ENCODE measurements around the gene HRK. TPM values are rescaled to one million over a fixed set of nuclear protein-coding genes. Genes with fewer than 3 reads are reported as not detected.

Gene HRK
- total RNA-seq, 1 donor from 2014 or later, result not detected

- H3K27ac Mint-ChIP-seq (ENCODE audit: unreplicated experiment), result no peak overlapping the region
- H3K9me3 Mint-ChIP-seq (ENCODE audit: unreplicated experiment), result no peaks in the 10 kb centered on the region
- H3K4me1 Mint-ChIP-seq (ENCODE audit: unreplicated experiment), result peaks cover 13% of the 10 kb centered on the region
- no peak overlapping the region for H3K4me3 Mint-ChIP-seq (ENCODE audit: unreplicated experiment)
- peaks cover 65% of the 10 kb centered on the region for H3K27me3 Mint-ChIP-seq (ENCODE audit: unreplicated experiment)
- TF ChIP-seq CTCF (IDR thresholded peaks at IDR 0.05), result no peak
- DNase-seq (ENCODE audit: extremely low spot score, unreplicated experiment), result no peak
- no peaks in the 10 kb centered on the region for H3K36me3 Mint-ChIP-seq (ENCODE audit: unreplicated experiment)
Measured at GRCh38 chr12:116885491-116885890, 4.2 kb upstream of the HRK start.

- H3K9me3 Mint-ChIP-seq (ENCODE audit: unreplicated experiment), result no peaks in the 10 kb centered on the region
- no peak overlapping the region for H3K27ac Mint-ChIP-seq (ENCODE audit: unreplicated experiment)
- TF ChIP-seq CTCF (IDR thresholded peaks at IDR 0.05), result no peak
- no peak for DNase-seq (ENCODE audit: extremely low spot score, unreplicated experiment)
- H3K4me1 Mint-ChIP-seq (ENCODE audit: unreplicated experiment), result peaks cover 19% of the 10 kb centered on the region
- H3K4me3 Mint-ChIP-seq (ENCODE audit: unreplicated experiment), result no peak overlapping the region
- H3K36me3 Mint-ChIP-seq (ENCODE audit: unreplicated experiment), result no peaks in the 10 kb centered on the region
- peaks cover 67% of the 10 kb centered on the region for H3K27me3 Mint-ChIP-seq (ENCODE audit: unreplicated experiment)
Measured at GRCh38 chr12:116884871-116885270, 3.6 kb upstream of the HRK start.

GRCh38 chr12:116882742-116883141 lies 1.5 kb upstream of the HRK start:
- peaks cover 79% of the 10 kb centered on the region for H3K27me3 Mint-ChIP-seq (ENCODE audit: unreplicated experiment)
- DNase-seq (ENCODE audit: extremely low spot score, unreplicated experiment), result no peak
- H3K4me3 Mint-ChIP-seq (ENCODE audit: unreplicated experiment), result no peak overlapping the region
- no peaks in the 10 kb centered on the region for H3K36me3 Mint-ChIP-seq (ENCODE audit: unreplicated experiment)
- H3K9me3 Mint-ChIP-seq (ENCODE audit: unreplicated experiment), result no peaks in the 10 kb centered on the region
- no peak overlapping the region for H3K27ac Mint-ChIP-seq (ENCODE audit: unreplicated experiment)
- peak; percentile 45 for TF ChIP-seq CTCF (IDR thresholded peaks at IDR 0.05)
- peaks cover 34% of the 10 kb centered on the region for H3K4me1 Mint-ChIP-seq (ENCODE audit: unreplicated experiment)

GRCh38 chr12:116881877-116882507 lies 751 bp upstream of the HRK start:
- peaks cover 79% of the 10 kb centered on the region for H3K27me3 Mint-ChIP-seq (ENCODE audit: unreplicated experiment)
- H3K4me1 Mint-ChIP-seq (ENCODE audit: unreplicated experiment), result peaks cover 34% of the 10 kb centered on the region
- H3K36me3 Mint-ChIP-seq (ENCODE audit: unreplicated experiment), result no peaks in the 10 kb centered on the region
- no peak for TF ChIP-seq CTCF (IDR thresholded peaks at IDR 0.05)
- no peaks in the 10 kb centered on the region for H3K9me3 Mint-ChIP-seq (ENCODE audit: unreplicated experiment)
- peak overlapping the region; percentile 64 for H3K4me3 Mint-ChIP-seq (ENCODE audit: unreplicated experiment)
- no peak for DNase-seq (ENCODE audit: extremely low spot score, unreplicated experiment)
- no peak overlapping the region for H3K27ac Mint-ChIP-seq (ENCODE audit: unreplicated experiment)

- DNase-seq (ENCODE audit: extremely low spot score, unreplicated experiment), result no peak
- Mint-ChIP-seq H3K4me1 (ENCODE audit: unreplicated experiment) (peaks cover 34% of the 10 kb centered on the region), H3K9me3 (ENCODE audit: unreplicated experiment) (no peaks in the 10 kb centered on the region), H3K4me3 (ENCODE audit: unreplicated experiment) (peak overlapping the region; percentile 81), H3K27me3 (ENCODE audit: unreplicated experiment) (peaks cover 85% of the 10 kb centered on the region), H3K27ac (ENCODE audit: unreplicated experiment) (no peak overlapping the region), H3K36me3 (ENCODE audit: unreplicated experiment) (no peaks in the 10 kb centered on the region)
- no peak for TF ChIP-seq CTCF (IDR thresholded peaks at IDR 0.05)
Measured at GRCh38 chr12:116880817-116881324, 370 bp downstream of the HRK start.
